IMR-90 (cell line): Measurements from ENCODE around the gene NDUFAF2. TPM values are rescaled to one million over a fixed set of nuclear protein-coding genes. Genes with fewer than 3 reads are reported as not detected.

Experiments
- ATAC-seq: fragments of 200-7000 bp; cut with Tn5 transposase; 2 replicates; pipeline ENCODE4 v1.9.1; 2020; ENCODE audit warnings: low read depth, mild to moderate bottlenecking, moderate library complexity
- BruUV-seq: library from RNA; stranded (reverse); fragments of 400-500 nt; replicated peaks from 2 replicates; lab custom pipeline; 2021; lab: Mats Ljungman, UMichigan
- CTCF ChIA-PET: fragments of 300-600 bp; formaldehyde crosslinking; extraction: SDS; loops from one replicate; lab custom pipeline; 2021; ENCODE audit warnings: antibody characterized with exemption; lab: Yijun Ruan, JAX
- POLR2A ChIA-PET: fragments of 300-600 bp; sonication (Branson Sonifier 250); formaldehyde crosslinking; loops from one replicate; lab custom pipeline; 2022; ENCODE audit warnings: antibody characterized with exemption; ENCODE audit not compliant: unreplicated experiment; lab: Charles Lee
- DNase-seq: peaks from one replicate; pipeline ENCODE4 v3.0.0; 2013
- H2AFZ ChIP-seq: replicated peaks from 2 replicates; pipeline ENCODE3; 2013; ENCODE audit warnings: low read length, mild to moderate bottlenecking; ENCODE audit not compliant: poor library complexity
- H2AK5ac ChIP-seq: 2 replicates; pipeline ENCODE4 v1.6.1; 2013; ENCODE audit warnings: low read depth, low read length, inconsistent platforms
- H2AK9ac ChIP-seq: replicated peaks from 2 replicates; pipeline ENCODE3; 2013; ENCODE audit warnings: mild to moderate bottlenecking, low read depth, low read length, moderate library complexity; ENCODE audit not compliant: poor library complexity
- H2BK120ac ChIP-seq: 2 replicates; pipeline ENCODE4 v1.6.1; 2013; ENCODE audit warnings: low read depth, low read length, inconsistent platforms
- H2BK15ac ChIP-seq: 3 replicates; pipeline ENCODE4 v1.6.1; 2013; ENCODE audit warnings: low read depth, low read length, inconsistent platforms
- H2BK20ac ChIP-seq: 2 replicates; pipeline ENCODE4 v1.6.1; 2013; ENCODE audit warnings: low read depth, mild to moderate bottlenecking, inconsistent platforms, low read length, moderate library complexity
- H2BK5ac ChIP-seq: 2 replicates; pipeline ENCODE4 v1.6.1; 2013; ENCODE audit warnings: mild to moderate bottlenecking, low read depth, low read length, inconsistent platforms; ENCODE audit not compliant: poor library complexity, severe bottlenecking
- H3K14ac ChIP-seq: replicated peaks from 2 replicates; pipeline ENCODE4 v1.6.1; 2013; ENCODE audit warnings: low read depth, low read length, inconsistent platforms
- H3K18ac ChIP-seq: 2 replicates; pipeline ENCODE4 v1.6.1; 2013; ENCODE audit warnings: low read depth, low read length, control low read depth
- H3K23ac ChIP-seq: 2 replicates; pipeline ENCODE4 v1.6.1; 2013; ENCODE audit warnings: low read depth, low read length, inconsistent platforms
- H3K27ac ChIP-seq: 2 replicates; pipeline ENCODE4 v1.5.1; 2013; ENCODE audit warnings: mild to moderate bottlenecking, control low read depth, low read length; ENCODE audit not compliant: insufficient read depth
- H3K27me3 ChIP-seq: 2 replicates; pipeline ENCODE4 v1.6.1; 2013; ENCODE audit warnings: low read length; ENCODE audit not compliant: control insufficient read depth, insufficient read depth
- H3K36me3 ChIP-seq: 2 replicates; pipeline ENCODE4 v1.6.1; 2013; ENCODE audit warnings: low read length, mixed read lengths; ENCODE audit not compliant: control insufficient read depth, insufficient read depth
- H3K4ac ChIP-seq: 2 replicates; pipeline ENCODE4 v1.6.1; 2013; ENCODE audit warnings: low read depth, low read length, inconsistent platforms
- H3K4me1 ChIP-seq: 2 replicates; pipeline ENCODE4 v1.6.1; 2013; ENCODE audit warnings: low read length, mixed read lengths; ENCODE audit not compliant: control insufficient read depth, insufficient read depth
- H3K4me2 ChIP-seq: 2 replicates; pipeline ENCODE4 v1.6.1; 2013; ENCODE audit warnings: low read depth, mild to moderate bottlenecking, control low read depth, low read length, moderate library complexity
- H3K4me3 ChIP-seq: 2 replicates; pipeline ENCODE4 v1.5.1; 2013; ENCODE audit warnings: low read depth, mild to moderate bottlenecking, control low read depth, low read length, moderate library complexity; ENCODE audit not compliant: insufficient read depth
- H3K56ac ChIP-seq: 2 replicates; pipeline ENCODE4 v1.6.1; 2013; ENCODE audit warnings: low read length, inconsistent platforms; ENCODE audit not compliant: insufficient read depth; ENCODE audit errors: extremely low read depth
- H3K79me1 ChIP-seq, 2 experiments: 2 replicates each; pipeline ENCODE4 v1.6.1; 2013; ENCODE audit warnings: low read length in 2 of 2, inconsistent platforms in 1 of 2, low read depth in 1 of 2
- H3K9ac ChIP-seq: 2 replicates; pipeline ENCODE4 v1.6.1; 2013; ENCODE audit warnings: low read depth, low read length, control low read depth
- H3K9me1 ChIP-seq: 2 replicates; pipeline ENCODE4 v1.6.1; 2013; ENCODE audit warnings: low read length, inconsistent platforms; ENCODE audit not compliant: insufficient read depth
- H3K9me3 ChIP-seq: 2 replicates; pipeline ENCODE4 v1.6.1; 2013; ENCODE audit warnings: low read length; ENCODE audit not compliant: control insufficient read depth, insufficient read depth
- H4K20me1 ChIP-seq: 2 replicates; pipeline ENCODE4 v1.6.1; 2013; ENCODE audit warnings: low read length, inconsistent platforms; ENCODE audit not compliant: insufficient read depth
- H4K5ac ChIP-seq: 2 replicates; pipeline ENCODE4 v1.6.1; 2013; ENCODE audit warnings: mild to moderate bottlenecking, low read depth, low read length, control low read depth
- H4K8ac ChIP-seq, 2 experiments: 2 replicates each; pipeline ENCODE4 v1.6.1; 2013; ENCODE audit warnings: low read depth in 2 of 2, low read length in 2 of 2, control low read depth in 1 of 2, inconsistent platforms in 1 of 2
- H4K91ac ChIP-seq: 2 replicates; pipeline ENCODE4 v1.6.1; 2013; ENCODE audit warnings: low read depth, low read length, inconsistent platforms; ENCODE audit not compliant: insufficient read depth
- BHLHE40 ChIP-seq: fragments of 150-350 bp; IDR thresholded peaks from 2 replicates; pipeline ENCODE4 v1.6.1; 2016; ENCODE audit warnings: mild to moderate bottlenecking, low read depth, low read length
- CEBPB ChIP-seq: IDR thresholded peaks from 2 replicates; pipeline ENCODE4 v1.6.1; 2012; ENCODE audit warnings: low read depth, low read length, improper control_type of control experiment
- CHD1 ChIP-seq: IDR thresholded peaks from 2 replicates; pipeline ENCODE4 v1.6.1; 2012; ENCODE audit warnings: low read depth, low read length, improper control_type of control experiment
- CTCF ChIP-seq: conservative IDR thresholded peaks from 2 replicates; pipeline ENCODE4 v1.5.1; 2012; ENCODE audit warnings: mild to moderate bottlenecking, low read depth, low read length, improper control_type of control experiment
- FOS ChIP-seq: fragments of 150-350 bp; IDR thresholded peaks from 2 replicates; pipeline ENCODE4 v1.6.1; 2016; ENCODE audit warnings: low read depth, low read length
- MAFK ChIP-seq: IDR thresholded peaks from 2 replicates; pipeline ENCODE4 v1.6.1; 2012; ENCODE audit warnings: low read depth, low read length, improper control_type of control experiment
- MAZ ChIP-seq: IDR thresholded peaks from 2 replicates; pipeline ENCODE4 v1.6.1; 2012; ENCODE audit warnings: low read depth, mild to moderate bottlenecking, low read length, improper control_type of control experiment, moderate library complexity, borderline replicate concordance
- MXI1 ChIP-seq: IDR thresholded peaks from 2 replicates; pipeline ENCODE4 v1.6.1; 2012; ENCODE audit warnings: low read depth, mild to moderate bottlenecking, low read length, moderate library complexity, borderline replicate concordance
- POLR2A ChIP-seq: IDR thresholded peaks from 2 replicates; pipeline ENCODE4 v1.6.1; 2012; ENCODE audit warnings: mild to moderate bottlenecking, low read depth, low read length
- RAD21 ChIP-seq: IDR thresholded peaks from 2 replicates; pipeline ENCODE4 v1.6.1; 2012; ENCODE audit warnings: low read length, improper control_type of control experiment
- RFX5 ChIP-seq: IDR thresholded peaks from 2 replicates; pipeline ENCODE4 v1.8.0; 2012; ENCODE audit warnings: low read depth, mild to moderate bottlenecking, low read length, moderate library complexity
- WGBS, 2 experiments: methylation state at CpG; one replicate each; pipeline versions ENCODE4 v1.1.5 to v1.1.7; 2013; ENCODE audit warnings: missing lambda C conversion rate in 2 of 2; ENCODE audit not compliant: insufficient read length in 1 of 2; ENCODE audit errors: extremely low coverage in 2 of 2; 5-methylcytosine and 5-hydroxymethylcytosine counted together
- dilution Hi-C: fragments of 300-500 bp; cut with HindIII; formaldehyde crosslinking; loops from one replicate; pipeline ENCODE4 v1.14.3; 2018; ENCODE audit warnings: low sequenced_read_pairs; ENCODE audit not compliant: unreplicated experiment
- in situ Hi-C: fragments of 300-500 bp; cut with MboI; formaldehyde crosslinking; loops from 3 replicates; pipeline ENCODE4 v1.14.3; 2019; ENCODE audit warnings: low sequenced_read_pairs, inconsistent platforms, mixed read lengths
- intact Hi-C: fragments of 100-400 bp; cut with micrococcal nuclease; formaldehyde crosslinking; loops from 2 replicates; pipeline ENCODE4 v1.10.0; 2022
- polyA plus RNA-seq, 3 experiments: library from polyadenylated mRNA; depleted of rRNA; stranded (reverse); fragments of >200 nt; gene quantifications; 2 replicates each; pipeline ENCODE4 v1.2.3, GENCODE V29; 2012; ENCODE audit warnings: low replicate concordance in 1 of 3
- total RNA-seq: library from RNA; depleted of rRNA; stranded (reverse); fragments of >200 nt; gene quantifications from 2 replicates; pipeline ENCODE4 v1.2.3, GENCODE V29; 2012
- TF ChIP-seq, protein P1 (sequence below): fragments of 150-350 bp; IDR thresholded peaks from 2 replicates; pipeline ENCODE4 v1.6.1; 2017; ENCODE audit warnings: mild to moderate bottlenecking, antibody characterized with exemption, low read length, low read depth
- TF ChIP-seq, protein P2 (sequence below): fragments of 150-350 bp; IDR thresholded peaks from 2 replicates; pipeline ENCODE4 v1.6.1; 2016; ENCODE audit warnings: low read depth, mild to moderate bottlenecking, low read length, moderate library complexity, borderline replicate concordance

NDUFAF2 gene
- total and polyA plus RNA-seq, 2 of the 4 experiments (the other 2 are of a cell fraction): 11.8 to 24.7 TPM

DNA sequence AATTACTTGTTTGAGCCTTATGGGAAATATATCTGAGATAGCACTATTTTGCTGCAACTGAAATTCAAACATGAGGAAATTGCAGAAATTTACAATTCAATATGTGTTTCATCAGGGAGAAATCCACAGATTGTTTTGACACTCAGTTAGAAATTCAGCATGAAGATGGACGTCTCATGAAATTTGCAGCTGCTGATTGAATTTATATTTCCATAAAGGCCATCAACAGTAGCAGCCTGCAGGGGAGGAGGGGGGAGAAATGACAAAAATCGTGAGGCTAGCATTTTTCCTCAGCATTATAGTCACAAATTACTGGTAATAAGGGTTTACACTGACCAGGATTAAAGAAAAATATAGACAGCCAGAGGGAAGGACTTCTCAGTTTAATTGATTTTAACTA lies 81.0 kb downstream of the NDUFAF2 start:
- Histone ChIP-seq H2BK20ac (no peak overlapping the region), H3K9me1 (peaks cover 6% of the 10 kb centered on the region; the same call in 1 of the 2 replicates), H3K27ac (no peak overlapping the region), H2AFZ (no peak overlapping the region), H3K27me3 (no peaks in the 10 kb centered on the region), H3K79me1 (peaks cover 4 to 24% of the 10 kb centered on the region in 2 experiments), H3K18ac (no peak overlapping the region), H2BK120ac (no peak overlapping the region), H3K23ac (no peak overlapping the region), H3K9me3 (no peaks in the 10 kb centered on the region), H3K9ac (no peak overlapping the region), H3K4me1 (peaks cover 9% of the 10 kb centered on the region), H3K4me2 (no peak overlapping the region), H4K5ac (no peak overlapping the region), H2BK15ac (no peak overlapping the region), H3K14ac (no peak overlapping the region), H2AK9ac (no peak overlapping the region), H4K8ac (no peak overlapping the region), H3K56ac (no peak overlapping the region), H3K4me3 (no peak overlapping the region), H3K4ac (no peak overlapping the region), H4K91ac (no peak overlapping the region), H4K20me1 (peaks cover 8% of the 10 kb centered on the region; the same call in 1 of the 2 replicates), H3K36me3 (no peaks in the 10 kb centered on the region), H2AK5ac (no peak overlapping the region), H2BK5ac (no peak overlapping the region)
- DNase-seq: no peak
- intact Hi-C loops (no loop called here), dilution Hi-C loops (no loop called here), in situ Hi-C loops (no loop called here)
- no TSS peak for BruUV-seq
- no peak for ATAC-seq
- CTCF ChIA-PET: interaction anchor here (0.6 to 0.9 kb wide), 2 partner anchors 15 to 350 kb away, joined by 3 read pairs; no protein-coding TSS in a partner anchor
- TF ChIP-seq FOS (no peak), CTCF (no peak), CEBPB (no peak), BHLHE40 (no peak), MXI1 (no peak), RFX5 (no peak), MAZ (no peak), RAD21 (no peak), MAFK (no peak), CHD1 (no peak), POLR2A (no peak)
- TF ChIP-seq, protein P1, sequence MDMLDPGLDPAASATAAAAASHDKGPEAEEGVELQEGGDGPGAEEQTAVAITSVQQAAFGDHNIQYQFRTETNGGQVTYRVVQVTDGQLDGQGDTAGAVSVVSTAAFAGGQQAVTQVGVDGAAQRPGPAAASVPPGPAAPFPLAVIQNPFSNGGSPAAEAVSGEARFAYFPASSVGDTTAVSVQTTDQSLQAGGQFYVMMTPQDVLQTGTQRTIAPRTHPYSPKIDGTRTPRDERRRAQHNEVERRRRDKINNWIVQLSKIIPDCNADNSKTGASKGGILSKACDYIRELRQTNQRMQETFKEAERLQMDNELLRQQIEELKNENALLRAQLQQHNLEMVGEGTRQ: no peak
- TF ChIP-seq, protein P2, sequence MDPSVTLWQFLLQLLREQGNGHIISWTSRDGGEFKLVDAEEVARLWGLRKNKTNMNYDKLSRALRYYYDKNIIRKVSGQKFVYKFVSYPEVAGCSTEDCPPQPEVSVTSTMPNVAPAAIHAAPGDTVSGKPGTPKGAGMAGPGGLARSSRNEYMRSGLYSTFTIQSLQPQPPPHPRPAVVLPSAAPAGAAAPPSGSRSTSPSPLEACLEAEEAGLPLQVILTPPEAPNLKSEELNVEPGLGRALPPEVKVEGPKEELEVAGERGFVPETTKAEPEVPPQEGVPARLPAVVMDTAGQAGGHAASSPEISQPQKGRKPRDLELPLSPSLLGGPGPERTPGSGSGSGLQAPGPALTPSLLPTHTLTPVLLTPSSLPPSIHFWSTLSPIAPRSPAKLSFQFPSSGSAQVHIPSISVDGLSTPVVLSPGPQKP: no peak
- no CpG with 5 or more reads among the region's 2 CpGs for WGBS, 2 experiments
- POLR2A ChIA-PET: no interaction called here
